UCSD-AML1 (cell line): ENCODE data around the gene LILRB2.
"Not testable (repeated sequence)": the region's sequence is repeated elsewhere in the genome, so short reads cannot be mapped to it uniquely, and the experiment has no call there.

Experiments used
- DNase-seq: peaks from one replicate; lab custom pipeline; 2025; ENCODE audit not compliant: unreplicated experiment; lab: John Stamatoyannopoulos, UW

The LILRB2 gene

DNA sequence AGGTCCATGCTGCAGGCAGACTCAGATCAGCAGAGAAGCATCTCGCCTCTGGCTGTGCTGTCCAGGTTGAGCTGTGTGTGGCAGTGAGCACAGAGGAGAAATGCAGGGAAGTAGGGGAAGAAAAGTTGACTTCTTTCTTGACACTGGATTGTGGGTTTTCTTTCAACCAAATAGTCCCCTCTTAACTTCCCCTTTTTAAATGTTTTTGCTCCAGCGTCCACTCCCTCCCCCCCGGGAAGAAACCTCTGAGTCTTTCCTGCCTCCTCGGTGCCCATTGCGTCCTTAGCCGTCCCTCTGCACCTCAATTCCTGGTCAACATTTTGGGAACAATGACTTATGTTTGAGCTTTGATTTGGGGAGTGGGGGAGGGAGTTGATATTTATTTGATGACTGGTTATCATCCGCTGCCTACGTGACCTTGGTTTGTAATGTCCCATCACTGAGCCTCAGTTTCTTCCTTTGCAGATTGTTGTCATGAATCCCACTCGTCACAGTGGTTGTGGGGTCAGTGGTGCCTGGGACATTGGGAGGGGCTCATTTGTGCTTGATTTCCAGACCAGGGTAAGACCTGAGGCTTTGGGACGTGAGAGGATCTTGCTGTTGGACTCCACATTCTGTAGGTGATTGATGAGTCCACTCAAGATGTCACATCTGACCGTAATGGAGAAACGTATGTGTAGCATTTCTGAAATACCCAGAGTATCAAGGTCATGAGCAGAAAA is at the start of gene LILRB2:
TSS of gene LILRB2 (minus strand) at position 104 of the 722 bp plus-strand sequence. CDS start 614 bp downstream, outside the sequence.
- peak; percentile 58 for DNase-seq

DNA sequence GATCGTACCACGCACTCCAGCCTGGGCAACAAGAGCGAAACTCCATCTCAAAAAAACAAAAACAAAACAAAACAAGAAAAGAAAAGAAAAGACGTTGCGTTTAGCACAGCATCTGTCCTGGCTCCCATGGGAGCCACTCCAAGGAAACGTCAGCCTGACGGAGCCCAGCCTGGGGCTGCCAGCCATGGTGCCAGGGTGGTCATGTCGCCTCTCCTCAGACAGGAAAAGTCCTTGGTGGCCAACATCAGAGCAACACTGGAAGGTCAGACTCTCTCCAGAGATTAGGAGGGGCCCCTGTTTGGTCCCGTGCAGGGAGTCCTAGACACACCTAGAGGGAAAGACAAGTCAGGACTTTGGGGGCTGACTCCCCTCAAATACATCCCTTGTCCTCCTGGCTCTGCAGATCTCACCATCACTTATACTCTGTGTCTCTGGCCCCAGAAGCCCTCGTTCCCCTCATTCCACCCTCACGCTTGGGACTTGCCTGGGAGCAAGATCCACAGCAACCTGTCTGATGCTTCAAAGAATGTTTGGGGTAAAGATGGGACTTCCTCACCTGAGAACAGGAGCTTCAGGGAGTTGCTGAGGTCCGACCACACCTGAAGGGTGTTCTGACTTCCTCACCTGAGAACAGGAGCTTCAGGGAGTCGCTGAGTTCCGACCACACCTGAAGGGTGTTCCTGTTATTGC is 48.7 kb upstream of the LILRB2 start:
- no peak for DNase-seq

DNA sequence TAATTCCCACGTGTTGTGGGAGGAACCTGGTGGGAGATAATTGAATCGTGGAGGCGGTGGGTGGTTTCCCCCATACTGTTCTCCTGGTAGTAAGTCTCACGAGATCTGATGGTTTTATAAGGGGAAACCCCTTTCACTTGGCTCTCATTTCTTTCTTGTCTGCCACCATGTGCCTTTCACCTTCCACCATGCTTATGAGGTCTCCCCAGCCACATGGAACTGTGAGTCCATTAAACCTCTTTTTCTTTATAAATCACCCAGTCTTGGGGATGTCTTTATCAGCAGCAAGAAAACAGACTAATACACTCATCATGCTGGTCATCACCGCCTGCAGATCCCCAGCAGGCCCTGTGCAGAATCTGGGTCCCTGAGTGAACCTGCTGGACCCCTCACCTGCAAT is 47.9 kb upstream of the LILRB2 start:
- DNase-seq: not testable (repeated sequence)

DNA sequence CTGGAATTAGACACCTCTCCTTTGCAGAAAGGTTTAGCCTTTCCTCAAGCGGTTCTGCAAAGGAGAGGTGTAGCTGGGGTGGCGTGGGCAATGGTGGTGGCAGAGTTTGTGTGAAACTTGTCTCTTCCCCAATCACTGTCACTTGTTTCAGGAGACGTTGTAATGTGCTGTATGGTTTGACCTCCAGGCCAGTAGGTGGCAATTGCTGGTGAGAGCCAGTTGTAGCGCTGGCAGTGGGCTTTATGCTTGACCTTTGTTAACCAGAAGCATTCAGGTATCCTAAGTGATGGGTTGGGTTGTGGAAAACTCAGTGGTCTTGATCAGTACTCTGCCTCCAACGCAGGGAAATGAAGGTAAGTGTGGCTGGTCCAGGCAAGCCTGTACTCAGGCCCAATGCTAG is 44.7 kb upstream of the LILRB2 start:
- no peak for DNase-seq

DNA sequence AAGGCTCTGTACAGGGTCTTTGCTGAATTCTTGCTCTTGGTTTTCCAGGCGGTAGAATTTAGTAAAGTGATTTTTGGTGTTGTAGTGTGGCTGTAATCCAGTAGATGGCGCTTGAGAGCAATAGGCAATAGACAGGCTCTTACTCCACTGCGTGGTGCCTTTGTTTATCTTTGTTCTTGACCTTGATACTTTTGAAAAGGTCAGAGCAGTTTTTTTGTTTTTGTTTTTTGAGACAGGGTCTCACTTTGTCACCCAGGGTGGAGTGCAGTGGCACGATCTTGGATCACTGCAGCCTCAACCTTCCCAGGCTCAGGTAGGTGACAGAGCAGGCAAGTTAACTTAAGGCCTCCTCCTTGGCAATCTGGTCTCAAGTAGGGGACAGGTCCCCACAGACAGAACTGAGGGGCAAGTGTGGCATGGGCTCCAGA is 44.3 kb upstream of the LILRB2 start:
- no peak for DNase-seq

DNA sequence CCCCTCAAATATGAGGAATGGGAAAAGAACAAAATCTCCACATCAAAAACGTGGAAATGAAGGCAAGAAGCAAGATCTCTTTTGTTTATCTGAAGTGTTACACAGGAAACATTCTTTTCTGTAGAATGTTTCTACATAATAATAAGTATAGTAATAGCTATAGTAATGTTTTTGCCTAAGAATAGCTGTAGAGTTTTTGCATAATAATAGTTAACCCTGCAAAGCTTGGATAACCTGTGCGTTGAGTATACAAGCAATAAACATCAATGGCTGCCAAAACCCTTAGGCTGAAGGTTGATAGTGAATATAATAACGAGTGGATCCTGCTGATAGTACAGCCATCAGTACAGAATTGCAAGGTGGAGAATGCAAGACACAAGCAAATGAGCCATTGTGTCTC is 43.2 kb upstream of the LILRB2 start:
- no peak for DNase-seq

DNA sequence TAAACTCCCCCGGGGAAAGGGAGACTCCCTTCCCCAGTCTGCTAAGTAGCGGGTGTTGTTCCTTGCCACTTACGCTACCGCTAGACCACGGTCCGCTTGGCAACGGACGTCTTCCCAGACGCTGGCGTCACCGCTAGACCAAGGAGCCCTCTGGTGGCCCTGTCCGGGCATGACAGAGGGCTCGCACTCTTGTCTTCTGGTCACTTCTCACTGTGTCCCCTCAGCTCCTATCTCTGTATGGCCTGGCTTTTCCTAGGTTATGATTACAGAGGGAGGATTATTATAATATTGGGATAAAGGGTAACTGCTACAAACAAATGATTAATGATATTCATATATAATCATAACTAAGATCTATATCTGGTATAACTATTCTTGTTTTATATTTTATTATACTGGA is 42.0 kb upstream of the LILRB2 start:
- not testable (repeated sequence) for DNase-seq

DNA sequence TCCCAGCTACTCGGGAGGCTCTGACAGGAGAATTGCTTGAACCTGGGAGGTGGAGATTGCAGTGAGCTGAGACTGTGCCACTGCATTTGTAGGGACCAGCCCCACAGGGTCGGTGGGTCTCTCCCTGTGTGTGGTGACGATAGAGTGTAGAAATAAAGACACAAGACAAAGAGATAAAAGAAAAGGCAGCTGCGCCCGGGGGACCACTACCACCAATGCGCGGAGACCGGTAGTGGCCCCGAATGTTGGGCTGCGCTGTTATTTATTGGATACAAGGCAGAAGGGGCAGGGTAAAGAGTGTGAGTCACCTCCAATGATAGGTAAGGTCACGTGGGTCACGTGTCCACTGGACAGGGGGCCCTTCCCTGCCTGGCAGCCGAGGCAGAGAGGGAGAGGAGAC is 41.4 kb upstream of the LILRB2 start:
- DNase-seq: not testable (repeated sequence)

DNA sequence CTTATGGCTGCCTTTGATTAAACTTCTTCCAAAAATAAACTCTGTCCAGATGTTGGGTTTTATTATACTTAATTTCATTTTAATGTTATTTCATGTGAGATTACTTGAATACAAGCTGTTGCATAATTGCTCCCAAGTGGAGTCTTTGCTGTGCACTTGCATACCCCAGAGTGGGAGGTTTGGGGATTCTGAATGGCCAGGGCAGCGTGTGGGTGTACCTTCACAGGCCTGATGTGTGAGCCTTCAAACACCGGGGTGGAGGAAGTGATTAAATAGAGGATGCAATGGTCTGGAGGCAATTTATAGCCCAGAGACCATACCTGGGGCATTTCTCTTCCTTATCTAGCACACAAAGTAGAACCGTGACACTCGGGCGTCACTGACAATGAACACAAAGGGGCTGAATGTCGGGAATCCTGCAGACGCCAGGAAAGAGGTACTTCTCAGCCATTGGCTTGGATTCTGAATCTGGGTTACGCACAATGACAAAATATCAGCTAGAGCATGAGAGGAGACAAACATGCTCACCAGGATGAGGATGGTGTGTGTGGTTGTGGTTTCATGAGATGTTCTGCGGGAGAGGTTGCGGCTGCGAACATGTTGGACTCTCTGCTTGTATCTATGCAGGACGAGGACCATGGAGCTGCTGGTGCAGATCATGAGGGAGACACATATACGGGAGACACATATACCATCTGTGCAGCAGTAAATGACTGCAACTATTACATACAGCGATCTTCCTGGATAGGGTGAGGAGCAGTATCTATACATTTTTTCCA is 39.2 kb upstream of the LILRB2 start:
- DNase-seq: no peak

DNA sequence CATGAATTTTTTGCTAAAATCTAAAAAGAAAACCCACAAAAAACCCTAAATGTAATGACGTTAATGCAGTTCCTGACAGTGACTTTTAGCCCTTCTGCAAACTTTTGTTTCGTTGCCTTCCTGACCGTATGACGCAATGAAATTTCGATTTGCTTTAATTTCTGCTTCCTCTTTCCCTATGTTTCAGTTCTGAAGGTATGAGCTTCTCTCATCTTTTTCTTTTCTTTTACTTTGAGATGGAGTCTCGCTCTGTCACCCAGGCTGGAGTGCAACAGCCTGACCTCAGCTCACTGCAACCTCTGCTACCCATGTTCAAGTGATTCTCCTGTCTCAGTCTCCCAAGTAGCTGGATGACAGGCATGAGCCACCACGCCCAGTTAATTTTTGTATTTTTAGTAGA is 38.1 kb upstream of the LILRB2 start:
- DNase-seq: no peak

DNA sequence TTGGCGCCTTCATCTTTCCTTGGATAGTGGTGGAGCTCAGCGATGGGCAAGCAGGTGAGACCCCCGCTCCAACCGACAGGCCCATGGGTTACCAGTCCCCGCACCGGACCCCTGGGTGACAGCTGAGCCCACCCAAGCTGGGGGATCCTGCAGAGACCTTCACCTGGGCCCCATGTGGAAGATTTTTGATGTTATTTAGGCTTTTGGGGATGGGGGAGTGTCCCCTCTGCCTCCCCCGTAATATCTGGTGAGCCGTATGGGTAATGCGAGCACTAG is 37.0 kb upstream of the LILRB2 start:
- DNase-seq: no peak

DNA sequence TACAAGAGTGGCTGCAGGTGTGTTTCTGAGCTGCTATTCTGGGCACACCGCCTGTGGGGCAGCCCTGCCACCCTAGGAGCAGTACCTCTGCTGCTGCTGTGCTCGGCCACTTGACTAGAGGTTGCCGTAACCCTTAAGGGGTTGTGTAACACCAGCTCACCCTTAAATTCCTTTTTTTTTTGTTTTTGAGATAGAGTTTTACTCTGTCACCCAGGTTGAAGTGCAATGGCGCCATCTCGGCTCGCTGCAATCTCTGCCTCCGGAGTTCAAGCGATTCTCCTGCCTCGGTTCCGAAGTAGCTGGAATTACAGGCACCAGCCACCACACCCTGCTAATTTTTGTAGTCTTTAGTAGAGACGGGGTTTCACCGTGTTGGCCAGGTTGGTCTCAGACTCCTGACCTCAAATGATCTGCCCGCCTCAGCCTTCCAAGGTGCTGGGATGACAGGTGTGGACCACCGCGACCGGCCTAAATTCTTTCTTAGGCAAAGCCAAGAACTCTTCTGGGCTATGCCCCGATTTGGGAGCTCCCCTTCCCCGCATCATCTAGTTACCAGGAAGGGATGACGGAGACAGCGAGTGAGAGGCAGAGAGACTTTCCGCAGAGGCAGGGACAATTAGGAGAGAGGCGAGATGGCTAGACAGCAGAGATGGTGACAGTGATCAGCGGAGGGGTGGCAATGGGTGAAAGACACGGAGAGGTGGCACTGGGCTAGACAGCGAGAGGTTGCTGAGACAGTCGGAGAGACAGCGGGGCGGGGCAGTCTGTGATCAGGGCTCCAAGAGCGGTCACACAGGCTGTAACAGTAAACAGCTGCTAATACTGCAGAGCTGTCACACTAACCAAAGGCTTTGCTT is 36.4 kb upstream of the LILRB2 start:
- DNase-seq: no peak

DNA sequence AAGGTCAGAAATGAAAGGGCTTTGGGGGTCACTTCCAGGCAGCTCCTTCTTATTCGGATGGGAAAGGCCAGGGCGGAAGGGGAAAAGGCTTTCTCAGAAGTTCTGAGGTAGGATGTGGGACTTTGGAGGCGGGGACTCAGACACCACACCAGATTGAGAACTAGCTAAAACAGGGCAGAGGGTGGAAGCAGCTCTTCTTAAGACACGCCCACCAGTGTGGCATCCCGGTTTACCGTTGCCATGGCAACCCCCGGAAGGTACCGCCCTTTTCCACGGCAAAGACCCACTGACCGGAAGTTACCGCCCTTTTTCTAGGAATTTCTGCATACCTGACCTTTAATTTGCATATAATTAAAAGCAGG is 35.8 kb upstream of the LILRB2 start:
- no peak for DNase-seq

DNA sequence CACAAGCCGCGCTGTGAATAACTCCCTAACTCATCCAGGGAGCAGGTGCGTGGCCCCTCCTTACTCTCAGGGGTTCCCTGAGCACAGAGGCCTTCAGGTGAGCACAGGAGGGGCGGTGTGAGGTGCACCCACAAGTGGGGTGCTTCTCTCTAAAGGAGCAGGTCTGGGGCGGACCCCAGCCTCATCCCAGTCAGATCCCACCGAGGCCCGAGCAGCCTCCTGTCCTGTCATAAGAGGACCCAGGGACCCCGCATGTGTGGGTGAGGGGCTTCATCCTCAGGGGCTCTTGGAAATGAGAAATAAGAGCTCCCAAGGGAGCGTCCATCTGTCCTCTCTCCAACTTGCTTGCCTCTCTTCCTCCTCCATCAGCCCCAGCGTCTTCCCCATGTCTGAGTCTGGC is 35.0 kb upstream of the LILRB2 start:
- no peak for DNase-seq

DNA sequence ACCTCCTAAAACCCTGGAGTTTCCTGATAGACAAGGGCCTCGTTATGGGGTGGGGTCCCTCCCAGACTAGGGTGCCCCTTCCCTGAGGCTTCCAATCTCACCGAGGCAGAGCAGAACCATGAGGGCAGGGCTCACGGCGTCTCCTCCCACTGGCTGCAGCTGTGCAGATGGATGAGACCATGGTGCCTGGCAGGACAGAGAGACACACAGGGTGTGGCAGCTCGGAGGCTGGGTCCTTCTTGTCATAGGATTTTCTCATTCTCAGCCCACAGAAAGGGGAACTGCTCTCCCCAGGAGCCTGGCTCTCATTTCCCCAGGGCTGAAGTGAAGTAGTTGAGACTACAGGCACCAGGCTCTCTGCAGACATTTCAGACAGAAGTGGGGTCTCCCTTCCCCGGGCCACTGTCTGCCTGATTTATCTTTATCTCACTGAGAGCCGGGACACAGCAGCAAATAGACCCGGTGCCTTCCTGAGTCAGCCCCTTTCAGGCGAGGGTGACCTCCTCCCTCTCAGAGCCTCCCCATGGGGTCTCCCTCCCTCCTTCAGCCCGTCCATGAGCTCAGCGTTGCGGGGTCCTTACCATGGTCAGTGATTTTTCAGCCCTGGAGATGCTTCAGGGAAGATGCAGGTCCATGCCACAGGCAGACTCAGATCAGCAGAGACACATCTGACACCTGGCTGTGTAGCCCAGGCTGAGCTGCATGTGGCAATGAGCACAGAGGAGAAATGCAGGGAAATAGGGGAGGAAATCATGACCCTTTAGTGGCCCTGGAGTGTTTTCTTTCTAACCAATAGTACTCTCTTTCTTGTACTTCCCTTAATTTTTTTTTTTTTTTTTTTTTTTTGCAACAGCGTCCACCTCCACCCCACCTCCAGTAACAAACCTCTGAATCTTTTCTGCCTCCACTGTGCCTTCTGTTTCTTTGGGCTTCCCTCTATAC is 31.8 kb upstream of the LILRB2 start, which contains the start of gene LILRA5:
TSS of gene LILRA5 (minus strand) at position 731 of the 942 bp plus-strand sequence. CDS start at position 584, 147 bp downstream.
- DNase-seq: peak; percentile 36

DNA sequence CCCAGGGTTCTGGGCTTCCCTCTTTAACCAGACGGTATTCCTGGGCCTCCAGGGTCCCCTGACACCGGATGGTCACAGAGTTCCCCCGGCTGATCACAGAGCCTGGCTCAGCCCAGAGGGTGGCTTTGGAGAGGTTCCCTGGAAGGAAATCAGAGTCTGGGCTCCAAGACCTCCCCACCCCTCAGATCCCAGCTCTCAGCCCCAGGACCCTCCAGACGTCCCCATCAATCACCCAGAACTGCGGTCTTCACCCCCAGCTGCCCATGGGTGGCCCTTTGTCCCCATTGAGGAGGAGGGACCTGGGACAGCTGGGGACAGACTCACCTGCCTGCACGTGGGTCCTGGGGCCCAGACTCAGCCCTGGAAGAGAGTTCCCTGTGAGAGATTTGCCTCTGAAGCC is 31.1 kb upstream of the LILRB2 start:
- DNase-seq: no peak

DNA sequence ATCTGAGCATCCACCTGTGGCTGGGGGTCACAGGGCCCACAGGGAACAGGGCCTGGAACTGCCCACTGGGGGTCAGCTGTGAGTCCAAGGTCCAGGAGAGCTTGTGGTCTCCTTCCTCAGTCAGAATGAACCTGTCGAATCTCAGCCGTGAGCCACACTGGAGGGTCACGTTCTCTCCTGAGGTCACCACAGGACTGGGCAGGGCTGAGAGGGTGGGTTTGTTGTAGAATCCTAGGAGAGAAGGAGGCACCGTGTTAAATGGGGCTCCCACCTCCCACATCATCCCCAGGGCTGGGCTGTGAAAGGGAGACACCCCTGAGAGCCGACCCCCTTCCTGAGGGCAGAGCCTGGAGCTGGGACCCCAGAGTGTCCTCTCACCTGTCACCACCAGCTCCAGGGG is 30.6 kb upstream of the LILRB2 start:
- no peak for DNase-seq

DNA sequence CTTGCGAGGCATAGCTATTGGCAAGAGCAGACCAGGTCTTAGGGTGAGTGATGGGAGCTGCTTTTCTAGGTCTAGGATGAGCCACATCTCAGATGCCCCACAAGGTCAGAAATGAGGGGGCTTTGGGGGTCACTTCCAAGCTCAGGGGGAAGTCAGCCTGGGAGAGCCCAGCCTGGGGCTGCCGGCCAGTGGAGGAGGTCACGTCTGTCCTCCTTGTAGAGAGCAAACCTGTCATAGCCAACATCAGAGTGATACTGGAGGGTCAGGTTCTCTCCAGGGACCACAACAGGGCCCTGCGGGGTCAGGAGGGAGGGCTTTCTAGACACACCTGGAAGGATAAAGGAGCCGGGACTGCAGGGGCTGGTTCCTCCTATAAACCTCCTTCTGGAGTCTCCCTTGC is 29.6 kb upstream of the LILRB2 start:
- no peak for DNase-seq

DNA sequence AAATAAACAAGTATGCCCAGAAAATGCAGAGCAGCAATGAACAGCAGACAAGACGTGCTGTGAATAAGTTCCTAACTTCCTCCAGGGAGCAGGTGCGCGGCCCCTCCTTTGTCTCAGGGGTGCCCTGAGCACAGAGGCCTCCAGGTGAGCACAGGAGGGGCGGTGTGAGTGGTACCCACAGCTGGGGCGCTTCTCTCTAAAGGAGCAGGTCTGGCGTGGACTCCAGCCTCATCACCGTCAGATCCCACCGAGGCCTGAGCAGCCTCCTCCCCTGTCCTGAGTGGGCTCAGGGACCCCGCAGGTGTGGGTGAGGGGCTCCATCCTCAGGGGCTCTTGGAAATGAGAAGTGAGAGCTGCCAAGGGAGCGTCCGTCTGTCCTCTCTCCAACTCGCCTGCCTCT is 28.9 kb upstream of the LILRB2 start:
- DNase-seq: no peak

DNA sequence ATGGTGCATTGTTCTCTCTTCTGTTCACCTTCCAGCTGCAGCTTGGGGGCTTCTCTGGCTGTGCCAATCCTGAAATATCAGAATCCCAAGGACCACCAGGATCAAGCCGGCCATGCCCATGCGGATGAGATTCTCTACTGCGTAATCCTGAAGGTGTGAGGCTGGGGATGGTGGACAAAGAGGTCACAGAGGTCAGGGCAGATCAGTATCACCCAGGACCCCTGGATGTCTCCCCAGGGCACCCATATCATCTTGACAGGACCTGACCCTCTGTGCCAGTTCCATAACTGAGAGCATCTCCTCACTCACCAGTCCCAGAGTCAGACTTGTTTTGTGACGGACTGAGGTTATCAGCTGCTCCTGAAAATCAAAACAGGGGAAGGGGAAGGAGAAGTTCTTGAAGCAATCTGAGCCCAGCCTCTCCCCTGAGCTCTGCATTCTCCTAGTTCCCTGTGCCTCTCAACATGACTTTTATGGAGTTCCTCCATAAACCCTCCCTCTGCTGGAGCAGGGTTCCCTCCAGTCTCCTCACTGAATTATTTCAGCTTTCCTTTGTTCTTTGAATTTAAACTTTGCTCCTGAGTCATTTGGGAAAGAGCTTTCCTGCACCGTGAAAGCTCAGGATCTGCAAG is 26.6 kb upstream of the LILRB2 start:
- no peak for DNase-seq
